BE2C (cell line): ENCODE results near the gene SHB.

ENCODE experiments used
- DNase-seq: peaks from one replicate; pipeline ENCODE4 v3.0.0-alpha.2; 2020
- H3K27me3 ChIP-seq: fragments of 250-450 bp; sonication (Bioruptor Pico); 2 replicates; pipeline ENCODE4 v1.5.1; 2020; ENCODE audit warnings: mild to moderate bottlenecking
- H3K36me3 ChIP-seq: fragments of 250-450 bp; sonication (Bioruptor Pico); 2 replicates; pipeline ENCODE4 v1.5.1; 2020; ENCODE audit warnings: mild to moderate bottlenecking
- H3K4me1 ChIP-seq: fragments of 250-450 bp; sonication (Bioruptor Pico); 2 replicates; pipeline ENCODE4 v1.5.1; 2020
- H3K4me3 ChIP-seq: 2 replicates; pipeline ENCODE4 v1.5.1; 2011; ENCODE audit warnings: low read depth, low read length
- H3K9me3 ChIP-seq: fragments of 250-450 bp; sonication (Bioruptor Pico); 2 replicates; pipeline ENCODE4 v1.5.1; 2020
- TF ChIP-seq, protein P1 (sequence below): IDR thresholded peaks from 2 replicates; pipeline ENCODE4 v1.5.1; 2012; ENCODE audit warnings: mild to moderate bottlenecking, low read depth, low read length

SHB gene

DNA sequence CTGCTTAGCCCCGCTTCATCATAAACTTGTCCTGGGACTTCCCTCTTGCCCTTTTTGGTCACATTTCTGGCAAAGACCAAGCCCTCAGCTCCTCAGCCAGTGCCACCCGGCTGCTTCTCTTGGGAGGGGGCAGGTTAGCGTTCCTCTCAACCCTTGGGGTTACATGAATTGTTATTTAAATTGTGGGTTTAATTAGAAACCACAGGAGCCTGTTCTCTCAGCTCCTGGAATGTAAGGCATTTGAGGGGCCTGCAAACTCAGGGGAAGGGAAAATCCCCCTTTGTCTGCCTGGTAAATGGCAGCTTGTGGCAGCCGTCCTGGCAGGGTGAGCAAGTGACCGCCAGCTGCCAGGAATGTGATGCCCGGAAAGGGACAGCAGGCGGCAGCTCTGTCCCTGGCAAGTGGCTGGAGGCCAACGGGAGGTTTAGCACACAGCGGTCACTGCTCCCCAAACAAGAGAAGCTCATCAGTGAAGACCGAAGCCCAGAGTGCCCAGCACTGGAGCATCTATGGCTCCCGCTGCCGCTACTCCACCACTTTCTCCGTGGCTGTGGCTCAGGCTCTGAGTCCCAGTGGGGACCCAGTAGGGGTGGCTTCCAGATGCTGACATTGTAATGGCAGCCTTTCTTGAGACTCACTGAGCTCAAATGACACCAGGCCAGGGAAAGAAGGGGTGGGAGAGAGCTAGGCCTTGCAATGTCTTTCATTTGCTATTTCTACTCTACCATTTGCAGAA lies 51.7 kb downstream of the SHB start:
- no peak for DNase-seq
- Histone ChIP-seq H3K36me3 (peaks cover 9% of the 10 kb centered on the region; the same call in 1 of the 2 replicates), H3K27me3 (no peaks in the 10 kb centered on the region), H3K4me3 (no peak overlapping the region), H3K4me1 (peaks cover 34% of the 10 kb centered on the region), H3K9me3 (no peaks in the 10 kb centered on the region)
- TF ChIP-seq, protein P1, sequence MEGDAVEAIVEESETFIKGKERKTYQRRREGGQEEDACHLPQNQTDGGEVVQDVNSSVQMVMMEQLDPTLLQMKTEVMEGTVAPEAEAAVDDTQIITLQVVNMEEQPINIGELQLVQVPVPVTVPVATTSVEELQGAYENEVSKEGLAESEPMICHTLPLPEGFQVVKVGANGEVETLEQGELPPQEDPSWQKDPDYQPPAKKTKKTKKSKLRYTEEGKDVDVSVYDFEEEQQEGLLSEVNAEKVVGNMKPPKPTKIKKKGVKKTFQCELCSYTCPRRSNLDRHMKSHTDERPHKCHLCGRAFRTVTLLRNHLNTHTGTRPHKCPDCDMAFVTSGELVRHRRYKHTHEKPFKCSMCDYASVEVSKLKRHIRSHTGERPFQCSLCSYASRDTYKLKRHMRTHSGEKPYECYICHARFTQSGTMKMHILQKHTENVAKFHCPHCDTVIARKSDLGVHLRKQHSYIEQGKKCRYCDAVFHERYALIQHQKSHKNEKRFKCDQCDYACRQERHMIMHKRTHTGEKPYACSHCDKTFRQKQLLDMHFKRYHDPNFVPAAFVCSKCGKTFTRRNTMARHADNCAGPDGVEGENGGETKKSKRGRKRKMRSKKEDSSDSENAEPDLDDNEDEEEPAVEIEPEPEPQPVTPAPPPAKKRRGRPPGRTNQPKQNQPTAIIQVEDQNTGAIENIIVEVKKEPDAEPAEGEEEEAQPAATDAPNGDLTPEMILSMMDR: no peak

DNA sequence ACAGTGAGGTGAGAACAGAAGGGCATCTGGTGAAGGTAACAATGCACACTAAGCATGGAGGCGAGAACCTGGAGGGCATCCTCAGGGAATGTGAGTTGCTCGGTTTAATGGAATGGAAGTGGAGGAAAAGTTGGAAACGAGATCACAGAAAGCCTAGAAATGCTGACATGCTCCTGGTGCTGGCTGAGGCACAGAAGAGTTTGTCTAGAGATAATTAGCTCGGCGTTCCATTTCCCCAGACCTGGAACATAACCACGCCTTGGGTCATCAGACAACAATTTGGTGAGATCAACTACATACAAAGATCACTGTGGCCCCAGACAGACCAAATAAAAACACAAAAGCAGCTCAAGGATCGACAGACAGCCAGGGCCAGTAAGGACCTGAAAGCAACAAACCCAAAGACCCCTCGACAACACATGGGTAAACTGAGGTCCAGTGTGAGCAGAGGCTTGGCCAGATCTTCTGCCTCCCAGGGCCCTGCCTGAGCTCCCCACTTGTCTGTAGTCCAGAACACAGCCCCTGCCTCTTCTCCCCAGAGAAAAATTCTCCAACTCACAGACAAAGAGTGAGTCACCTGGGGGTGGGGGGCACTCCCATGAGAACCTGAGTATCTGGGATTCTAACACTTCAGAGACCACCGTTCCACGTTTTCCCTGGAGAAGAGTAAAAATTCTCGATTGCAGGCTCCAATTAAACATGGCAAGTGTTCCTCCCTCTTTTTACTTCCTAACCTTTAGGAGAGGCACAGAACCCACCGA lies 52.5 kb downstream of the SHB start:
- peaks cover 9% of the 10 kb centered on the region; the same call in 1 of the 2 replicates for H3K36me3 ChIP-seq
- no peak for DNase-seq
- TF ChIP-seq, protein P1: no peak
- no peak overlapping the region for H3K4me3 ChIP-seq
- H3K27me3 ChIP-seq: no peaks in the 10 kb centered on the region
- H3K9me3 ChIP-seq: no peaks in the 10 kb centered on the region
- peaks cover 31% of the 10 kb centered on the region for H3K4me1 ChIP-seq

DNA sequence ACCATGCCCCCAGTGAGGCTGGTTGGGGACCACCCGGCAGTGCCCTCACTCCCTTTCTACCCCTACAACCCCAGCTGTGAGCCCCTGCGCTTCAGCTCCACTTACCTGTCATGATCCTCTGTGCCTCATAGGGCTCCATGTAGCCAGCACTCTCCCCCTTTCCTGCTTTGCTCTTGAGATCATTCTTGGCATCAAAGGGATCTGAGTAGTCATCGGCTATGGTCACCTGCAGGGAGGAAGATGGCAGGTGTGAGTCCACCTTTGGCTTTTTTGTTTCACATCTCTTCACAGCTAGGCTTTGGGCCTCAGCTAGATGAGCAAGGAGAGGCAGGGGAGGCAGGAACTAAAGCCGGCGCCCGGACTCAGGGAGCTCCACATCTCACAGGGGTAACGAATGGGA lies 53.1 kb downstream of the SHB start:
- H3K4me1 ChIP-seq: peaks cover 31% of the 10 kb centered on the region
- TF ChIP-seq, protein P1: no peak
- H3K36me3 ChIP-seq: peaks cover 9% of the 10 kb centered on the region; the same call in 1 of the 2 replicates
- DNase-seq: no peak
- H3K9me3 ChIP-seq: no peaks in the 10 kb centered on the region
- H3K27me3 ChIP-seq: no peaks in the 10 kb centered on the region
- H3K4me3 ChIP-seq: no peak overlapping the region

DNA sequence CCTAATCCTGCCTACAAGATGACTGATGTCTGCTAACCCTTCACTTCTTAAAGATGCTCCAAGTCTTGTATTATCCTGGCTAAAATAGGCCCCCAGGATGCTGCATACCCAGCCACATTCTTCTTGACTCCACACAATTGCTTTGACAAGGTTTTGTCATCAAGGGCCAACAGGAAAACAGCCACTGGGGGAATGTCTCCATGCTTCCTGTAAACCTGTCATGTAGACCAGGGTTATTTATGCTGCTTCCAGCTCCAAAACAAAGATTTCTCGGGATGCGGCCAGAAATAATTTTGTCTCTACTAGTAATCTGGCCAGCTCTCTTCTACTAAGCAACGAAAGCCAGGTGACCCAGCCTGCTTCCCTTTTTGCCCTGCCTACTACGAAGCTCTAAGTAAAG lies 53.8 kb downstream of the SHB start:
- Histone ChIP-seq H3K27me3 (no peaks in the 10 kb centered on the region), H3K36me3 (peaks cover 9% of the 10 kb centered on the region; the same call in 1 of the 2 replicates)
- TF ChIP-seq, protein P1: no peak

DNA sequence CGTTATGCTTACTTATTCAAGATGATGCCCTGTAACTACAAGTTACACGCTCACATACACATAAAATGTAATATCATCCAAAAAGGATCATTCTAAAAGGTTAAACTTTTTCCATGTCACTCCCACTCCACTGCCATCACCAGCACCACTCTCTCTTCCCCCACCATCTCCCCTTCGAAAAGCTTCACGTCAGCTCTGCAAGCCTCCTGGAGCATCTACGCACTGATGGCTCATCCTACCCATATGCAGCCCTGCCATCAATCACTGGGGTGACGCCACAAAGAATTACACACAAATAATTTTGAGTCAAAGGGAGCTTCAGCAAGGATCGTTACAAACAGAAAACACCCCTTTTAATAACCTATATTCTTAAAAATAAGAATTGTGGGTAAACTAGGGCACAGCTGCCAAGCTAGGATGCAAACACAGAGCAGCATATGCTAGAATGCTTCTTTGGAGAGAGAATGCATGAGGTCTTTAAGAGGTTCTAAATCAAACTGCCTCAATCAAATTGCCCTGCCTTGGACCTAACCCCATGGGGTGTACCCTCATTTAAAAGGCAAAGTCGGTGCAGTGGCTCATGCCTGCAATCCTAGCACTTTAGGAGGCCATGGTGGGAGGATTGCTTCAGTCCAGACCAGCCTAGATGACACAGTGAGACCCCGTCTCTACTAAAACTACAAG lies 56.1 kb downstream of the SHB start:
- H3K4me3 ChIP-seq: no peak overlapping the region
- DNase-seq: no peak
- peaks cover 14% of the 10 kb centered on the region for H3K4me1 ChIP-seq
- H3K36me3 ChIP-seq: peaks cover 9% of the 10 kb centered on the region; the same call in 1 of the 2 replicates
- H3K27me3 ChIP-seq: no peaks in the 10 kb centered on the region
- TF ChIP-seq, protein P1: no peak
- no peaks in the 10 kb centered on the region for H3K9me3 ChIP-seq

More for the DNA sequence above, 53.8 kb downstream of the SHB start:
- peaks cover 28% of the 10 kb centered on the region for H3K4me1 ChIP-seq
- H3K9me3 ChIP-seq: no peaks in the 10 kb centered on the region
- DNase-seq: no peak
- no peak overlapping the region for H3K4me3 ChIP-seq
